ENCODE measurements around the gene PNMA8A.

- TF ChIP-seq CTCF (conservative IDR thresholded peaks at IDR 0.05 in 1 of 2, IDR thresholded peaks at IDR 0.05 in 1 of 2; ENCODE audit: extremely low read depth in 1 of 2, insufficient read depth in 1 of 2, low read depth in 1 of 2, low read length in 2 of 2) (no peak), EZH2 (IDR thresholded peaks at IDR 0.05; ENCODE audit: borderline replicate concordance, low read length) (no peak)
Measured at GRCh38 chr19:46423188-46423587, 48.2 kb downstream of the PNMA8A start.

Data from mammary epithelial cell (primary cell).